IMR-90 (cell line): ENCODE results near the gene GRB2. TPM values are rescaled to one million over a fixed set of nuclear protein-coding genes. Genes with fewer than 3 reads are reported as not detected.

ENCODE experiments used
- ATAC-seq: fragments of 200-7000 bp; cut with Tn5 transposase; 2 replicates; pipeline ENCODE4 v1.9.1; 2020; ENCODE audit warnings: low read depth, mild to moderate bottlenecking, moderate library complexity
- BruUV-seq: library from RNA; stranded (reverse); fragments of 400-500 nt; replicated peaks from 2 replicates; lab custom pipeline; 2021; lab: Mats Ljungman, UMichigan
- CTCF ChIA-PET: fragments of 300-600 bp; formaldehyde crosslinking; extraction: SDS; loops from one replicate; lab custom pipeline; 2021; ENCODE audit warnings: antibody characterized with exemption; lab: Yijun Ruan, JAX
- POLR2A ChIA-PET: fragments of 300-600 bp; sonication (Branson Sonifier 250); formaldehyde crosslinking; loops from one replicate; lab custom pipeline; 2022; ENCODE audit warnings: antibody characterized with exemption; ENCODE audit not compliant: unreplicated experiment; lab: Charles Lee
- DNase-seq: peaks from one replicate; pipeline ENCODE4 v3.0.0; 2013
- H2AFZ ChIP-seq: replicated peaks from 2 replicates; pipeline ENCODE3; 2013; ENCODE audit warnings: low read length, mild to moderate bottlenecking; ENCODE audit not compliant: poor library complexity
- H2AK5ac ChIP-seq: 2 replicates; pipeline ENCODE4 v1.6.1; 2013; ENCODE audit warnings: low read depth, low read length, inconsistent platforms
- H2AK9ac ChIP-seq: replicated peaks from 2 replicates; pipeline ENCODE3; 2013; ENCODE audit warnings: mild to moderate bottlenecking, low read depth, low read length, moderate library complexity; ENCODE audit not compliant: poor library complexity
- H2BK120ac ChIP-seq: 2 replicates; pipeline ENCODE4 v1.6.1; 2013; ENCODE audit warnings: low read depth, low read length, inconsistent platforms
- H2BK15ac ChIP-seq: 3 replicates; pipeline ENCODE4 v1.6.1; 2013; ENCODE audit warnings: low read depth, low read length, inconsistent platforms
- H2BK20ac ChIP-seq: 2 replicates; pipeline ENCODE4 v1.6.1; 2013; ENCODE audit warnings: low read depth, mild to moderate bottlenecking, inconsistent platforms, low read length, moderate library complexity
- H2BK5ac ChIP-seq: 2 replicates; pipeline ENCODE4 v1.6.1; 2013; ENCODE audit warnings: mild to moderate bottlenecking, low read depth, low read length, inconsistent platforms; ENCODE audit not compliant: poor library complexity, severe bottlenecking
- H3K14ac ChIP-seq: replicated peaks from 2 replicates; pipeline ENCODE4 v1.6.1; 2013; ENCODE audit warnings: low read depth, low read length, inconsistent platforms
- H3K18ac ChIP-seq: 2 replicates; pipeline ENCODE4 v1.6.1; 2013; ENCODE audit warnings: low read depth, low read length, control low read depth
- H3K23ac ChIP-seq: 2 replicates; pipeline ENCODE4 v1.6.1; 2013; ENCODE audit warnings: low read depth, low read length, inconsistent platforms
- H3K27ac ChIP-seq: 2 replicates; pipeline ENCODE4 v1.5.1; 2013; ENCODE audit warnings: mild to moderate bottlenecking, control low read depth, low read length; ENCODE audit not compliant: insufficient read depth
- H3K27me3 ChIP-seq: 2 replicates; pipeline ENCODE4 v1.6.1; 2013; ENCODE audit warnings: low read length; ENCODE audit not compliant: control insufficient read depth, insufficient read depth
- H3K36me3 ChIP-seq: 2 replicates; pipeline ENCODE4 v1.6.1; 2013; ENCODE audit warnings: low read length, mixed read lengths; ENCODE audit not compliant: control insufficient read depth, insufficient read depth
- H3K4ac ChIP-seq: 2 replicates; pipeline ENCODE4 v1.6.1; 2013; ENCODE audit warnings: low read depth, low read length, inconsistent platforms
- H3K4me1 ChIP-seq: 2 replicates; pipeline ENCODE4 v1.6.1; 2013; ENCODE audit warnings: low read length, mixed read lengths; ENCODE audit not compliant: control insufficient read depth, insufficient read depth
- H3K4me2 ChIP-seq: 2 replicates; pipeline ENCODE4 v1.6.1; 2013; ENCODE audit warnings: low read depth, mild to moderate bottlenecking, control low read depth, low read length, moderate library complexity
- H3K4me3 ChIP-seq: 2 replicates; pipeline ENCODE4 v1.5.1; 2013; ENCODE audit warnings: low read depth, mild to moderate bottlenecking, control low read depth, low read length, moderate library complexity; ENCODE audit not compliant: insufficient read depth
- H3K56ac ChIP-seq: 2 replicates; pipeline ENCODE4 v1.6.1; 2013; ENCODE audit warnings: low read length, inconsistent platforms; ENCODE audit not compliant: insufficient read depth; ENCODE audit errors: extremely low read depth
- H3K79me1 ChIP-seq, 2 experiments: 2 replicates each; pipeline ENCODE4 v1.6.1; 2013; ENCODE audit warnings: low read length in 2 of 2, inconsistent platforms in 1 of 2, low read depth in 1 of 2
- H3K9ac ChIP-seq: 2 replicates; pipeline ENCODE4 v1.6.1; 2013; ENCODE audit warnings: low read depth, low read length, control low read depth
- H3K9me1 ChIP-seq: 2 replicates; pipeline ENCODE4 v1.6.1; 2013; ENCODE audit warnings: low read length, inconsistent platforms; ENCODE audit not compliant: insufficient read depth
- H3K9me3 ChIP-seq: 2 replicates; pipeline ENCODE4 v1.6.1; 2013; ENCODE audit warnings: low read length; ENCODE audit not compliant: control insufficient read depth, insufficient read depth
- H4K20me1 ChIP-seq: 2 replicates; pipeline ENCODE4 v1.6.1; 2013; ENCODE audit warnings: low read length, inconsistent platforms; ENCODE audit not compliant: insufficient read depth
- H4K5ac ChIP-seq: 2 replicates; pipeline ENCODE4 v1.6.1; 2013; ENCODE audit warnings: mild to moderate bottlenecking, low read depth, low read length, control low read depth
- H4K8ac ChIP-seq, 2 experiments: 2 replicates each; pipeline ENCODE4 v1.6.1; 2013; ENCODE audit warnings: low read depth in 2 of 2, low read length in 2 of 2, control low read depth in 1 of 2, inconsistent platforms in 1 of 2
- H4K91ac ChIP-seq: 2 replicates; pipeline ENCODE4 v1.6.1; 2013; ENCODE audit warnings: low read depth, low read length, inconsistent platforms; ENCODE audit not compliant: insufficient read depth
- BHLHE40 ChIP-seq: fragments of 150-350 bp; IDR thresholded peaks from 2 replicates; pipeline ENCODE4 v1.6.1; 2016; ENCODE audit warnings: mild to moderate bottlenecking, low read depth, low read length
- CEBPB ChIP-seq: IDR thresholded peaks from 2 replicates; pipeline ENCODE4 v1.6.1; 2012; ENCODE audit warnings: low read depth, low read length, improper control_type of control experiment
- CTCF ChIP-seq: conservative IDR thresholded peaks from 2 replicates; pipeline ENCODE4 v1.5.1; 2012; ENCODE audit warnings: mild to moderate bottlenecking, low read depth, low read length, improper control_type of control experiment
- ELK1 ChIP-seq: fragments of 150-350 bp; IDR thresholded peaks from 2 replicates; pipeline ENCODE4 v1.6.1; 2016; ENCODE audit warnings: low read depth, mild to moderate bottlenecking, low read length, moderate library complexity, borderline replicate concordance
- RAD21 ChIP-seq: IDR thresholded peaks from 2 replicates; pipeline ENCODE4 v1.6.1; 2012; ENCODE audit warnings: low read length, improper control_type of control experiment
- RFX5 ChIP-seq: IDR thresholded peaks from 2 replicates; pipeline ENCODE4 v1.8.0; 2012; ENCODE audit warnings: low read depth, mild to moderate bottlenecking, low read length, moderate library complexity
- WGBS, 2 experiments: methylation state at CpG; one replicate each; pipeline versions ENCODE4 v1.1.5 to v1.1.7; 2013; ENCODE audit warnings: missing lambda C conversion rate in 2 of 2; ENCODE audit not compliant: insufficient read length in 1 of 2; ENCODE audit errors: extremely low coverage in 2 of 2; 5-methylcytosine and 5-hydroxymethylcytosine counted together
- dilution Hi-C: fragments of 300-500 bp; cut with HindIII; formaldehyde crosslinking; loops from one replicate; pipeline ENCODE4 v1.14.3; 2018; ENCODE audit warnings: low sequenced_read_pairs; ENCODE audit not compliant: unreplicated experiment
- in situ Hi-C: fragments of 300-500 bp; cut with MboI; formaldehyde crosslinking; loops from 3 replicates; pipeline ENCODE4 v1.14.3; 2019; ENCODE audit warnings: low sequenced_read_pairs, inconsistent platforms, mixed read lengths
- intact Hi-C: fragments of 100-400 bp; cut with micrococcal nuclease; formaldehyde crosslinking; loops from 2 replicates; pipeline ENCODE4 v1.10.0; 2022
- polyA plus RNA-seq, 3 experiments: library from polyadenylated mRNA; depleted of rRNA; stranded (reverse); fragments of >200 nt; gene quantifications; 2 replicates each; pipeline ENCODE4 v1.2.3, GENCODE V29; 2012; ENCODE audit warnings: low replicate concordance in 1 of 3
- total RNA-seq: library from RNA; depleted of rRNA; stranded (reverse); fragments of >200 nt; gene quantifications from 2 replicates; pipeline ENCODE4 v1.2.3, GENCODE V29; 2012

Gene GRB2
- total and polyA plus RNA-seq, 2 of the 4 experiments (the other 2 are of a cell fraction): 49.3 to 62.1 TPM

DNA sequence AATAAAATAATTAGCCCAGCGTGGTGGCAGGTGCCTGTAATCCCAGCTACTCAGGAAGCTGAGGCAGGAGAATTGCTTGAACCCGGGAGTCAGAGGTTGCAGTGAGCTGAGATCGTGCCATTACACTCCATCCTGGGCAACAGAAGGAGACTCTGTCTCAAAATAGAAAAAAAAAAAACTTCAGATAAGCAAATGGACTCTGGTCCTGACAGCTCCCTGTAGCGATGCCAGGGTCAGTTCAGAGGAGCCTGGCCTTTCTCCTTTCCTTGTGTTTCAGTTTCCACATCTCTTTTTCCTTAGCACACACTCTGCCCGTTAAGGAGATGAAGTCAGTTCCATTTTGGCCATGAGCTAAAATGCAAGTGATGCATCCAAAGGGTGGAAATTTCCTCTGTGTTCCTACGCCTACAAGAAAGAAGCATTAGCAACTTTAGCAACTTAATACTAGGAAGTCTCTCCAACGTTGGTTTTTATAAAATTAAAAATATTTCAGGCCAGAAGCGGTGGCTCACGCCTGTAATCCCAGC, 11.6 kb upstream of the GRB2 start:
- Histone ChIP-seq H3K23ac (no peak overlapping the region), H2BK20ac (no peak overlapping the region), H4K5ac (no peak overlapping the region), H3K79me1 (no peaks in the 10 kb centered on the region), H2BK15ac (no peak overlapping the region), H4K91ac (no peak overlapping the region), H3K27me3 (peaks cover 7% of the 10 kb centered on the region), H3K27ac (no peak overlapping the region), H3K18ac (no peak overlapping the region), H4K20me1 (no peaks in the 10 kb centered on the region), H3K14ac (no peak overlapping the region), H2BK5ac (no peak overlapping the region), H2AK5ac (no peak overlapping the region), H3K9me1 (no peaks in the 10 kb centered on the region), H3K4ac (no peak overlapping the region), H3K9me3 (no peaks in the 10 kb centered on the region), H4K8ac (no peak overlapping the region), H2AFZ (no peak overlapping the region), H2AK9ac (no peak overlapping the region), H3K9ac (no peak overlapping the region), H3K56ac (no peak overlapping the region), H3K4me3 (no peak overlapping the region), H2BK120ac (no peak overlapping the region), H3K36me3 (no peaks in the 10 kb centered on the region), H3K4me1 (no peaks in the 10 kb centered on the region), H3K4me2 (no peak overlapping the region)
- intact Hi-C loops (no loop called here), in situ Hi-C loops (loop anchor here (25.0 kb wide), 1 partner anchor 355 kb away; no protein-coding TSS in a partner anchor), dilution Hi-C loops (no loop called here)
- DNase-seq: no peak
- no peak for TF ChIP-seq CTCF
- no peak for TF ChIP-seq BHLHE40
- TF ChIP-seq ELK1: no peak
- no peak for TF ChIP-seq CEBPB
- no peak for TF ChIP-seq RFX5
- TF ChIP-seq RAD21: no peak
- no TSS peak for BruUV-seq
- no peak for ATAC-seq
- WGBS, 2 experiments: no CpG with 5 or more reads among the region's 9 CpGs
- ChIA-PET CTCF (no interaction called here), POLR2A (no interaction called here)
